ENCODE measurements around the gene BHLHA15. TPM values are rescaled to one million over a fixed set of nuclear protein-coding genes. Genes with fewer than 3 reads are reported as not detected.

BHLHA15 gene
- total and polyA plus RNA-seq, 2 of the 8 experiments (the other 6 are each of a cell fraction or from before 2014, with no cell fraction given), result 1.1 to 2.7 TPM

- TF ChIP-seq CHD7 (IDR thresholded peaks at IDR 0.05; ENCODE audit: insufficient replicate concordance, low read length) (no peak), TEAD4 (IDR thresholded peaks at IDR 0.05; ENCODE audit: low read depth, low read length) (no peak), HDAC2 (IDR thresholded peaks at IDR 0.05; ENCODE audit: borderline replicate concordance in 1 of 2, low read depth in 2 of 2, low read length in 2 of 2) (no peak), USF2 (IDR thresholded peaks at IDR 0.05; ENCODE audit: low read length) (no peak)
Measured at GRCh38 chr7:98209166-98209920, 1.9 kb upstream of the BHLHA15 start (continued).

All from H1 (cell line).